H1 (cell line): ENCODE measurements around the gene BFSP2. TPM values are rescaled to one million over a fixed set of nuclear protein-coding genes. Genes with fewer than 3 reads are reported as not detected.

Source experiments
- CTCF ChIA-PET: fragments of 300-600 bp; sonication (Branson Sonifier 250); formaldehyde crosslinking; loops from one replicate; lab custom pipeline; 2021; ENCODE audit not compliant: partially characterized antibody; lab: Charles Lee
- POLR2A ChIA-PET: fragments of 300-600 bp; sonication (Branson Sonifier 250); formaldehyde crosslinking; loops from one replicate; lab custom pipeline; 2021; ENCODE audit warnings: inconsistent platforms; ENCODE audit not compliant: partially characterized antibody; lab: Charles Lee
- DNase-seq, 2 experiments: peaks; one replicate each; pipeline versions ENCODE4 v3.0.0 to v3.0.0-alpha.2; 2010 to 2022; ENCODE audit warnings: low spot score in 2 of 2, low read depth in 1 of 2, mixed read lengths in 1 of 2
- FAIRE-seq: peaks from 2 replicates; lab custom pipeline; 2011; peaks lifted over from hg19 to GRCh38; lab: Jason Lieb, UNC
- H2AFZ ChIP-seq: 2 replicates; pipeline ENCODE4 v1.8.1; 2012; ENCODE audit warnings: low read length, inconsistent platforms
- H2AK5ac ChIP-seq: 2 replicates; pipeline ENCODE4 v1.6.1; 2013; ENCODE audit warnings: low read depth, low read length
- H2BK120ac ChIP-seq: replicated peaks from 2 replicates; pipeline ENCODE3; 2013; ENCODE audit warnings: low read depth, low read length, inconsistent platforms
- H2BK12ac ChIP-seq: 2 replicates; pipeline ENCODE4 v1.6.1; 2013; ENCODE audit warnings: low read depth, low read length
- H2BK15ac ChIP-seq: 2 replicates; pipeline ENCODE4 v1.6.1; 2013; ENCODE audit warnings: low read length
- H2BK20ac ChIP-seq: 2 replicates; pipeline ENCODE4 v1.6.1; 2013; ENCODE audit warnings: low read length
- H2BK5ac ChIP-seq: 2 replicates; pipeline ENCODE4 v1.6.1; 2013; ENCODE audit warnings: low read depth, low read length
- H3K14ac ChIP-seq: 2 replicates; pipeline ENCODE4 v1.6.1; 2013; ENCODE audit warnings: inconsistent platforms; ENCODE audit not compliant: insufficient read length
- H3K18ac ChIP-seq: 2 replicates; pipeline ENCODE4 v1.6.1; 2013; ENCODE audit warnings: low read length; ENCODE audit errors: extremely low read depth
- H3K23ac ChIP-seq: 2 replicates; pipeline ENCODE4 v1.6.1; 2013; ENCODE audit warnings: inconsistent platforms; ENCODE audit not compliant: insufficient read length
- H3K23me2 ChIP-seq: 2 replicates; pipeline ENCODE4 v1.6.1; 2013; ENCODE audit warnings: low read depth, low read length
- H3K27ac ChIP-seq: 2 replicates; pipeline ENCODE4 v1.6.1; 2011; ENCODE audit warnings: low read depth, low read length, inconsistent platforms
- H3K27me3 ChIP-seq, 4 experiments: replicated peaks in 1 of 4; 1 replicate in 1 of 4; 2 replicates in 3 of 4; pipeline versions ENCODE4 v1.6.1 to v1.8.1; 2011 to 2013; ENCODE audit warnings: low read length in 3 of 4, mild to moderate bottlenecking in 3 of 4, inconsistent platforms in 2 of 4, mixed read lengths in 2 of 4, moderate library complexity in 1 of 4; ENCODE audit not compliant: control insufficient read depth in 3 of 4, insufficient read depth in 3 of 4; ENCODE audit errors: extremely low read depth in 1 of 4
- H3K36me3 ChIP-seq, 4 experiments: 2 replicates each; pipeline versions ENCODE4 v1.6.1 to v1.8.1; 2011 to 2013; ENCODE audit warnings: mild to moderate bottlenecking in 4 of 4, low read length in 3 of 4, moderate library complexity in 2 of 4, control low read depth in 1 of 4, inconsistent platforms in 1 of 4; ENCODE audit not compliant: insufficient read depth in 4 of 4, control insufficient read depth in 2 of 4
- H3K4ac ChIP-seq: replicated peaks from 2 replicates; pipeline ENCODE3; 2013; ENCODE audit warnings: low read length, low read depth, mixed read lengths, inconsistent platforms; ENCODE audit not compliant: insufficient read length
- H3K4me1 ChIP-seq, 4 experiments: replicated peaks in 1 of 4; 1 replicate in 1 of 4; 2 replicates in 3 of 4; pipeline versions ENCODE4 v1.6.1 to v1.8.1; 2011 to 2013; ENCODE audit warnings: low read length in 3 of 4, inconsistent platforms in 2 of 4, mixed read lengths in 1 of 4; ENCODE audit not compliant: insufficient read depth in 4 of 4, control insufficient read depth in 3 of 4
- H3K4me2 ChIP-seq, 2 experiments: 2 replicates each; pipeline versions ENCODE4 v1.6.1 to v1.8.1; 2011 to 2013; ENCODE audit warnings: low read depth in 2 of 2, low read length in 2 of 2, control low read depth in 1 of 2, inconsistent platforms in 1 of 2, mild to moderate bottlenecking in 1 of 2; ENCODE audit not compliant: insufficient read depth in 1 of 2
- H3K4me3 ChIP-seq, 4 experiments: fragments of 200-600, 300-600 bp in 1 of 4; sonication (generic), shearing (Covaris generic), sonication (Bioruptor Twin) in 1 of 4; 2 replicates each; pipeline versions ENCODE4 v1.5.1 to v1.8.1; 2011 to 2016; ENCODE audit warnings: low read length in 4 of 4, low read depth in 3 of 4, control low read depth in 2 of 4, inconsistent platforms in 2 of 4, mild to moderate bottlenecking in 2 of 4, mixed read lengths in 1 of 4, moderate library complexity in 1 of 4; ENCODE audit not compliant: insufficient read depth in 2 of 4; ENCODE audit errors: extremely low read depth in 1 of 4
- H3K56ac ChIP-seq: replicated peaks from 2 replicates; pipeline ENCODE3; 2013; ENCODE audit warnings: low read depth, mild to moderate bottlenecking, mixed read lengths, low read length, inconsistent platforms; ENCODE audit not compliant: insufficient read length
- H3K79me1 ChIP-seq: 2 replicates; pipeline ENCODE4 v1.6.1; 2013; ENCODE audit warnings: low read depth, low read length, control low read depth
- H3K79me2 ChIP-seq, 2 experiments: 2 replicates each; pipeline versions ENCODE4 v1.6.1 to v1.8.1; 2012 to 2013; ENCODE audit warnings: low read length in 2 of 2, mild to moderate bottlenecking in 2 of 2, inconsistent platforms in 1 of 2; ENCODE audit not compliant: insufficient read depth in 2 of 2, control insufficient read depth in 1 of 2
- H3K9ac ChIP-seq, 4 experiments: replicated peaks in 1 of 4; 1 replicate in 1 of 4; 2 replicates in 3 of 4; pipeline versions ENCODE4 v1.6.1 to v1.8.1; 2011 to 2013; ENCODE audit warnings: low read depth in 3 of 4, low read length in 3 of 4, control low read depth in 2 of 4, mild to moderate bottlenecking in 2 of 4, moderate library complexity in 2 of 4, inconsistent platforms in 1 of 4; ENCODE audit errors: extremely low read depth in 1 of 4
- H3K9me3 ChIP-seq, 2 experiments: 2 replicates each; pipeline versions ENCODE4 v1.6.1 to v1.8.1; 2012 to 2013; ENCODE audit warnings: mild to moderate bottlenecking in 2 of 2, moderate library complexity in 2 of 2, control low read depth in 1 of 2, inconsistent platforms in 1 of 2, low read depth in 1 of 2, low read length in 1 of 2, mixed read lengths in 1 of 2; ENCODE audit not compliant: insufficient read depth in 2 of 2
- H4K20me1 ChIP-seq, 2 experiments: replicated peaks in 1 of 2; 2 replicates each; pipeline versions ENCODE3 to v1.8.1; 2011 to 2013; ENCODE audit warnings: inconsistent platforms in 2 of 2, low read length in 2 of 2, mild to moderate bottlenecking in 1 of 2; ENCODE audit not compliant: insufficient read depth in 2 of 2, control insufficient read depth in 1 of 2
- H4K5ac ChIP-seq: 2 replicates; pipeline ENCODE4 v1.6.1; 2013; ENCODE audit warnings: low read length, low read depth, mixed read lengths, inconsistent platforms; ENCODE audit not compliant: insufficient read length
- H4K8ac ChIP-seq: 2 replicates; pipeline ENCODE4 v1.8.0; 2013; ENCODE audit warnings: mild to moderate bottlenecking, moderate library complexity, low read length, inconsistent platforms; ENCODE audit not compliant: insufficient read depth; ENCODE audit errors: extremely low read depth
- H4K91ac ChIP-seq: replicated peaks from 2 replicates; pipeline ENCODE3; 2013; ENCODE audit warnings: low read length, mixed read lengths, inconsistent platforms; ENCODE audit not compliant: insufficient read length
- HDAC6 ChIP-seq: IDR thresholded peaks from one replicate; pipeline ENCODE4 v1.7.1; 2012; ENCODE audit warnings: low read depth, mild to moderate bottlenecking, inconsistent platforms, low read length, moderate library complexity
- KDM1A ChIP-seq: fragments of 200-600, 300-600 bp; sonication (generic); IDR thresholded peaks from 2 replicates; pipeline ENCODE4 v1.7.1; 2016; ENCODE audit warnings: mild to moderate bottlenecking, low read length, borderline replicate concordance
- RFX5 ChIP-seq: IDR thresholded peaks from 2 replicates; pipeline ENCODE4 v1.6.1; 2011; ENCODE audit warnings: low read depth, low read length, improper control_type of control experiment, borderline replicate concordance
- RNF2 ChIP-seq: fragments of 200-900, 300-1000 bp; sonication (generic); IDR thresholded peaks from 2 replicates; pipeline ENCODE4 v1.7.1; 2016; ENCODE audit warnings: borderline replicate concordance, low read depth, mild to moderate bottlenecking, antibody characterized with exemption, low read length; ENCODE audit not compliant: poor library complexity, severe bottlenecking; ENCODE audit errors: missing control alignments
- SP2 ChIP-seq: IDR thresholded peaks from 2 replicates; pipeline ENCODE4 v1.6.1; 2012; ENCODE audit warnings: mild to moderate bottlenecking, low read length, inconsistent platforms
- WGBS, 2 experiments: shearing (Covaris generic) in 1 of 2; methylation state at CpG; one replicate each; pipeline versions ENCODE4 v1.1.6 to v1.1.7; 2013 to 2015; ENCODE audit warnings: low lambda C conversion rate in 2 of 2, mixed read lengths in 2 of 2, inconsistent platforms in 1 of 2, low coverage in 1 of 2, missing lambda C conversion rate in 1 of 2; ENCODE audit not compliant: insufficient replicate concordance in 2 of 2, insufficient coverage in 1 of 2, insufficient read length in 1 of 2; ENCODE audit errors: extremely low coverage in 1 of 2, missing lambda C conversion rate in 1 of 2; 5-methylcytosine and 5-hydroxymethylcytosine counted together
- polyA plus RNA-seq, 7 experiments: library from polyadenylated mRNA; depleted of rRNA in 3 of 7; stranded (reverse) in 5 of 7; unstranded in 2 of 7; fragments of >200 nt in 5 of 7; fragments of 200-250 nt in 2 of 7; gene quantifications; 1 replicate in 5 of 7; 2 replicates in 1 of 7; 4 replicates in 1 of 7; pipeline versions ENCODE4 v1.2.1 to v1.2.3, GENCODE V29; 2011 to 2013; ENCODE audit warnings: missing spikeins in 2 of 7, mixed read lengths in 2 of 7
- total RNA-seq: library from RNA; stranded (reverse); fragmentation: NEBNext Ultra II Directional; extraction: Animal tissue kit (Norgen Biotek cat#: 25700); gene quantifications from 2 replicates; pipeline ENCODE4 v1.2.1, GENCODE V29; 2021
- TF ChIP-seq, protein P1 (sequence below): IDR thresholded peaks from 2 replicates; pipeline ENCODE4 v1.6.1; 2012; ENCODE audit warnings: low read length, inconsistent platforms

BFSP2 gene
- total and polyA plus RNA-seq, 2 of the 8 experiments (the other 6 are each of a cell fraction or from before 2014, with no cell fraction given): not detected

DNA sequence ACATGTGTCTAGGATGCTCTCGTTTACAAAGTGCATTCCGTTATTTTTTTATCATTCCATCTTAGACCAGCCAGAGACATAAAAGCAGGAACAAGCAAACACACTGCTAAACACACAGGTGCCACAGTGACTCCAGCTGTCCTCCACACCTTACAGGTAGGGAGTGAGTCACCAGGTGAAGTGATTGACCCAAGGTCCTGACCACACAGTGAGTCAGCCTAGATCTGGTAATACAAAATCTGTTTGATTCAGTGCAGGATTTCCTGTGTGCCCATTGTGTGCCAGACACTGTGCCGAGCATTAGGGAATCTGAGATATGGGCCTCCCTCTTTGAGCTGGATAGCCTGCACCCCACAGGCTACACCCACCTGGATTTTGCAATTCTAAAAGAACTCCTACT is 16.7 kb upstream of the BFSP2 start:
- Histone ChIP-seq H3K4me3 (no peak overlapping the region), H3K4ac (no peak overlapping the region), H2BK5ac (no peak overlapping the region), H3K23me2 (no peaks in the 10 kb centered on the region), H2BK120ac (no peak overlapping the region), H4K8ac (no peak overlapping the region), H3K9me3 (no peaks in the 10 kb centered on the region), H3K9ac (no peak overlapping the region), H3K36me3 (no peaks in the 10 kb centered on the region), H3K4me1 (no peaks in the 10 kb centered on the region; a peak in 1 of 7 replicates), H4K20me1 (peaks cover 0 to 1% of the 10 kb centered on the region in 2 experiments), H4K91ac (no peak overlapping the region), H3K56ac (no peak overlapping the region), H2BK20ac (no peak overlapping the region), H2BK15ac (no peak overlapping the region), H2AFZ (no peak overlapping the region), H2BK12ac (no peak overlapping the region), H3K14ac (no peak overlapping the region), H4K5ac (no peak overlapping the region), H3K23ac (no peak overlapping the region), H3K79me2 (no peaks in the 10 kb centered on the region), H2AK5ac (no peak overlapping the region), H3K27me3 (no peaks in the 10 kb centered on the region), H3K18ac (no peak overlapping the region), H3K79me1 (no peaks in the 10 kb centered on the region), H3K27ac (no peak overlapping the region), H3K4me2 (no peak overlapping the region)
- DNase-seq (no peak), FAIRE-seq (no peak)
- 87% methylated on average over 3 of the region's 3 CpGs; no CpG with 5 or more reads in 1 of the 2 experiments for WGBS, 2 experiments
- CTCF ChIA-PET: interaction anchor here (0.7 to 15.8 kb wide), 25 partner anchors 10 to 657 kb away, joined by 3 to 189 read pairs (median 4); no protein-coding TSS in a partner anchor
- POLR2A ChIA-PET: interaction anchor here (0.6 to 1.1 kb wide), 2 partner anchors 8 to 342 kb away, joined by 3 to 5 read pairs; no protein-coding TSS in a partner anchor
- TF ChIP-seq RFX5: no peak
- TF ChIP-seq KDM1A: no peak
- TF ChIP-seq, protein P1, sequence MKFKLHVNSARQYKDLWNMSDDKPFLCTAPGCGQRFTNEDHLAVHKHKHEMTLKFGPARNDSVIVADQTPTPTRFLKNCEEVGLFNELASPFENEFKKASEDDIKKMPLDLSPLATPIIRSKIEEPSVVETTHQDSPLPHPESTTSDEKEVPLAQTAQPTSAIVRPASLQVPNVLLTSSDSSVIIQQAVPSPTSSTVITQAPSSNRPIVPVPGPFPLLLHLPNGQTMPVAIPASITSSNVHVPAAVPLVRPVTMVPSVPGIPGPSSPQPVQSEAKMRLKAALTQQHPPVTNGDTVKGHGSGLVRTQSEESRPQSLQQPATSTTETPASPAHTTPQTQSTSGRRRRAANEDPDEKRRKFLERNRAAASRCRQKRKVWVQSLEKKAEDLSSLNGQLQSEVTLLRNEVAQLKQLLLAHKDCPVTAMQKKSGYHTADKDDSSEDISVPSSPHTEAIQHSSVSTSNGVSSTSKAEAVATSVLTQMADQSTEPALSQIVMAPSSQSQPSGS: no peak
- no peak for TF ChIP-seq SP2
- no peak for TF ChIP-seq RNF2
- TF ChIP-seq HDAC6: no peak
